Liver (tissue), 3 donors: ENCODE data around the gene TSHR.

Experiments used
- RXRA ChIP-seq, 2 donors: IDR thresholded peaks; 2 replicates each; pipeline ENCODE4 v1.6.1; 2017 to 2018; ENCODE audit warnings: antibody characterized with exemption in 2 of 2, mild to moderate bottlenecking in 1 of 2
- TF ChIP-seq, protein P1 (sequence below): fragments of 150-350 bp; IDR thresholded peaks from 2 replicates; pipeline ENCODE4 v1.5.1; 2017; ENCODE audit warnings: improper control_type of control experiment, low read depth, low read length; ENCODE audit not compliant: missing input control
- TF ChIP-seq, protein P2 (sequence below): IDR thresholded peaks from 2 replicates; pipeline ENCODE4 v1.6.1; 2016; ENCODE audit warnings: antibody characterized with exemption
- donor health status: healthy.
- donor health status: healthy.

DNA sequence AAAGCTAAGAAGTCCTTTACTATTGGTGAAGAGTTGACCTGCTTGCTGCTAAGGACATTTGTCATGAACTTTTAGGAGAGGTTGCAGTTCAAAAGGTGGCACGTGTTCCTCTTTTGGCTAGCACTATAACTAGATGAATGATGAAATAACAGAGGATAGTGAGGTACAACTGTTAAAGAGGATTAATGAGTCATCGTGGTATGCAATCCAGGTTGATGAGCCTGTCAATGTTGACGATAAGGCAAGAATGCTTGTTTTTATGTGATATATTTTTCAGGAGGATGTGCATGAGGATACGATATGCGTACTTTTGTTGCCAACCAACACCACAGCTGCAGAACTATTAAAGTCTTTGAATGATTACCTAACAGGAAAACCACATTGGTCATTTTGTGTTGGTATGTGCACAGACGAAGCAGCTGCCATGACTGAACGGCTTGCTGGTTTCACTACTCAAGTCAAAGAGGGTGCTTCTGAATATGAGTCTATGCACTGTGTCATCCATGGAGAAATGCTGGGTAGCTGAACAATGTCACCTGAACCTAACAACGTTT lies 24.5 kb upstream of the TSHR start:
- TF ChIP-seq, protein P1, sequence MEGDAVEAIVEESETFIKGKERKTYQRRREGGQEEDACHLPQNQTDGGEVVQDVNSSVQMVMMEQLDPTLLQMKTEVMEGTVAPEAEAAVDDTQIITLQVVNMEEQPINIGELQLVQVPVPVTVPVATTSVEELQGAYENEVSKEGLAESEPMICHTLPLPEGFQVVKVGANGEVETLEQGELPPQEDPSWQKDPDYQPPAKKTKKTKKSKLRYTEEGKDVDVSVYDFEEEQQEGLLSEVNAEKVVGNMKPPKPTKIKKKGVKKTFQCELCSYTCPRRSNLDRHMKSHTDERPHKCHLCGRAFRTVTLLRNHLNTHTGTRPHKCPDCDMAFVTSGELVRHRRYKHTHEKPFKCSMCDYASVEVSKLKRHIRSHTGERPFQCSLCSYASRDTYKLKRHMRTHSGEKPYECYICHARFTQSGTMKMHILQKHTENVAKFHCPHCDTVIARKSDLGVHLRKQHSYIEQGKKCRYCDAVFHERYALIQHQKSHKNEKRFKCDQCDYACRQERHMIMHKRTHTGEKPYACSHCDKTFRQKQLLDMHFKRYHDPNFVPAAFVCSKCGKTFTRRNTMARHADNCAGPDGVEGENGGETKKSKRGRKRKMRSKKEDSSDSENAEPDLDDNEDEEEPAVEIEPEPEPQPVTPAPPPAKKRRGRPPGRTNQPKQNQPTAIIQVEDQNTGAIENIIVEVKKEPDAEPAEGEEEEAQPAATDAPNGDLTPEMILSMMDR = no peak
- TF ChIP-seq, protein P2, sequence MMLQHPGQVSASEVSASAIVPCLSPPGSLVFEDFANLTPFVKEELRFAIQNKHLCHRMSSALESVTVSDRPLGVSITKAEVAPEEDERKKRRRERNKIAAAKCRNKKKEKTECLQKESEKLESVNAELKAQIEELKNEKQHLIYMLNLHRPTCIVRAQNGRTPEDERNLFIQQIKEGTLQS = no peak
- peak in 1 of 2 donors; percentile 23 for TF ChIP-seq RXRA (IDR thresholded peaks at IDR 0.05)
